Transverse colon (tissue), 3 donors: ENCODE measurements around the gene CYTH4.

ENCODE experiments used
- POLR2A ChIP-seq: fragments of 450-650 bp; IDR thresholded peaks from one replicate; pipeline ENCODE4 v1.6.1; 2016; ENCODE audit warnings: antibody characterized with exemption, mild to moderate bottlenecking, moderate library complexity
- TF ChIP-seq, protein P1 (sequence below), 5 experiments: fragments of 200-600 bp in 3 of 5; fragments of 450-650 bp in 2 of 5; sonication (generic) in 3 of 5; IDR thresholded peaks; 1 replicate in 2 of 5; 2 replicates in 3 of 5; pipeline ENCODE4 v1.5.1; 2016 to 2017; ENCODE audit warnings: antibody characterized with exemption in 5 of 5, inconsistent platforms in 3 of 5, mild to moderate bottlenecking in 2 of 5, moderate library complexity in 1 of 5

- TF ChIP-seq, protein P1, sequence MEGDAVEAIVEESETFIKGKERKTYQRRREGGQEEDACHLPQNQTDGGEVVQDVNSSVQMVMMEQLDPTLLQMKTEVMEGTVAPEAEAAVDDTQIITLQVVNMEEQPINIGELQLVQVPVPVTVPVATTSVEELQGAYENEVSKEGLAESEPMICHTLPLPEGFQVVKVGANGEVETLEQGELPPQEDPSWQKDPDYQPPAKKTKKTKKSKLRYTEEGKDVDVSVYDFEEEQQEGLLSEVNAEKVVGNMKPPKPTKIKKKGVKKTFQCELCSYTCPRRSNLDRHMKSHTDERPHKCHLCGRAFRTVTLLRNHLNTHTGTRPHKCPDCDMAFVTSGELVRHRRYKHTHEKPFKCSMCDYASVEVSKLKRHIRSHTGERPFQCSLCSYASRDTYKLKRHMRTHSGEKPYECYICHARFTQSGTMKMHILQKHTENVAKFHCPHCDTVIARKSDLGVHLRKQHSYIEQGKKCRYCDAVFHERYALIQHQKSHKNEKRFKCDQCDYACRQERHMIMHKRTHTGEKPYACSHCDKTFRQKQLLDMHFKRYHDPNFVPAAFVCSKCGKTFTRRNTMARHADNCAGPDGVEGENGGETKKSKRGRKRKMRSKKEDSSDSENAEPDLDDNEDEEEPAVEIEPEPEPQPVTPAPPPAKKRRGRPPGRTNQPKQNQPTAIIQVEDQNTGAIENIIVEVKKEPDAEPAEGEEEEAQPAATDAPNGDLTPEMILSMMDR (IDR thresholded peaks at IDR 0.05) = no peak
- no peak for TF ChIP-seq POLR2A
Measured at GRCh38 chr22:37285937-37286336, 3.6 kb downstream of the CYTH4 start.
